Neural progenitor cell (in vitro differentiated cells): ENCODE data around the gene TBXAS1.

Experiments
- EZH2 ChIP-seq: fragments of 200-600 bp; sonication (generic); IDR thresholded peaks from 2 replicates; pipeline ENCODE4 v1.6.1; 2017; ENCODE audit warnings: antibody characterized with exemption, mild to moderate bottlenecking, moderate library complexity
- EZH2phosphoT487 ChIP-seq: fragments of 200-600 bp; sonication (generic); IDR thresholded peaks from 2 replicates; pipeline ENCODE4 v1.6.1; 2017; ENCODE audit warnings: antibody characterized with exemption
- TF ChIP-seq, protein P1 (sequence below): fragments of 200-600 bp; sonication (generic); IDR thresholded peaks from 2 replicates; pipeline ENCODE4 v1.5.1; 2017; ENCODE audit warnings: antibody characterized with exemption, mild to moderate bottlenecking

- TF ChIP-seq, protein P1, sequence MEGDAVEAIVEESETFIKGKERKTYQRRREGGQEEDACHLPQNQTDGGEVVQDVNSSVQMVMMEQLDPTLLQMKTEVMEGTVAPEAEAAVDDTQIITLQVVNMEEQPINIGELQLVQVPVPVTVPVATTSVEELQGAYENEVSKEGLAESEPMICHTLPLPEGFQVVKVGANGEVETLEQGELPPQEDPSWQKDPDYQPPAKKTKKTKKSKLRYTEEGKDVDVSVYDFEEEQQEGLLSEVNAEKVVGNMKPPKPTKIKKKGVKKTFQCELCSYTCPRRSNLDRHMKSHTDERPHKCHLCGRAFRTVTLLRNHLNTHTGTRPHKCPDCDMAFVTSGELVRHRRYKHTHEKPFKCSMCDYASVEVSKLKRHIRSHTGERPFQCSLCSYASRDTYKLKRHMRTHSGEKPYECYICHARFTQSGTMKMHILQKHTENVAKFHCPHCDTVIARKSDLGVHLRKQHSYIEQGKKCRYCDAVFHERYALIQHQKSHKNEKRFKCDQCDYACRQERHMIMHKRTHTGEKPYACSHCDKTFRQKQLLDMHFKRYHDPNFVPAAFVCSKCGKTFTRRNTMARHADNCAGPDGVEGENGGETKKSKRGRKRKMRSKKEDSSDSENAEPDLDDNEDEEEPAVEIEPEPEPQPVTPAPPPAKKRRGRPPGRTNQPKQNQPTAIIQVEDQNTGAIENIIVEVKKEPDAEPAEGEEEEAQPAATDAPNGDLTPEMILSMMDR: no peak
- TF ChIP-seq EZH2phosphoT487 (no peak), EZH2 (no peak)
Measured at GRCh38 chr7:139823959-139824521, 5.0 kb upstream of the TBXAS1 start.
